ENCODE measurements around the gene OR2H1.
"Not testable (repeated sequence)": the region's sequence is repeated elsewhere in the genome, so short reads cannot be mapped to it uniquely, and the experiment has no call there.

Gene OR2H1

DNA sequence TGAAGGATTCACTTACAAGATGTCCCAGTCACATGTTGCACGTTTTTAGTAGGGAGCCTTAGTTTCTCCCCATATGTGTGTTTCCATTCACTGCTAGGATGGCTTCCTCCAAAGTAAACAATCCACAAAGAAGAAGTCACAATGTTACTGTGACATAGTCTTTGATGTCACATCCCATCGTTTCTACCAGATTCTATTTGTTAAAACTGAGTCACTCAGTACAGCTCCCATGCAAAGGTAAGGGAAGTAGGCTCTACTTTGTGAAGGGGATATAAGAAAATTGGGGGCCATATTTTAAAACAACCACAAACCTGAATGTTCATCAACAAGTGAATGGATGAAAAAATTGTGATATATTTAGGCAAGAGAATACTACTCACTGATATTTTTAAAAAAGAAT lies at the start of gene OR2H1, which contains the start of gene OR11A1:
Gene OR2H1, plus strand, starts transcription at position 185 of the 400 bp plus-strand sequence. CDS start 4,615 bp downstream, outside the sequence.
Gene OR11A1, minus strand, starts transcription at position 101 of the 400 bp plus-strand sequence. CDS start 29,430 bp downstream, outside the sequence.
- DNase-seq (ENCODE audit: low read depth in 2 of 2), result no peak

DNA sequence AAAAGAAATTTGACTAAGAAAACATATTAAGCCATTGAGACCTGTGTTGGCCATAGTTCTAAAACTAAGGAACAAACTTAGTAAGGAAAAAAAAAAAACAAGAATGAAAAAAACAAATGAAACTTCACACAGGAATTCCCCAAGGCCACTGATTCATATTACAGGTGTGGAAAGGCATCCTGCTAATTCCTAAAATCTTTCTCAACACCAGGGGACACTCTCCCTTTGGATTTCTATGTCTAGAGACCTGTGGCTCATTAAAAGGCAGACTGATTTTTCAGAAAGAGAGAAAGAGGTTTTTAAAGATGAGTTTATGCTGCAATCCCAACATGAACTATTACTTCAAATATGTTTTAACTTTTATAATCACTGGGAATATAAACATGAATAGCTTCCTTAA lies 42.4 kb upstream of the OR2H1 start, which contains the start of gene OR12D1:
Gene OR12D1, plus strand, starts transcription at position 341 of the 400 bp plus-strand sequence.
- DNase-seq (ENCODE audit: low read depth in 2 of 2), result no peak

DNA sequence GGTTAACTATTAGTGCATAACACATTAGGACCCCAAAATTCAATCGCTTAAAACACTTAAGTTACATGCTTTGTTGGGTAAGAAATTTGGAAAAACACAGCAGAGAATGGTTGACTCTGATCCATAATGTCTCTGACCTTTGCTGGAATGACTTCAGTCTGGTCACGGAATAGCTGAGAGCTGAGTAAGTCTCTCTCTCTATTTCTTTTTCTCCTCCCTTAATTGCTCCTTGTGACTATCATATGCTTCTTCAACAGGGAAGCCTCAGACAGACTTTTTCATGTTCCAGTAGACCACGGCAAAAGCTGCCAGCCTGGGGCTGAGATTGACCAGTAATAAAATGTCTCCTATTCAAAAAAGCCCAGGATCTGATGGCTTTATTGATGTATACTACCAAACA lies 37.4 kb upstream of the OR2H1 start:
- DNase-seq (ENCODE audit: low read depth in 2 of 2), result no peak

- DNase-seq (ENCODE audit: low read depth in 2 of 2), result no peak
Measured at GRCh38 chr6:29424168-29424567, 32.8 kb upstream of the OR2H1 start.

DNA sequence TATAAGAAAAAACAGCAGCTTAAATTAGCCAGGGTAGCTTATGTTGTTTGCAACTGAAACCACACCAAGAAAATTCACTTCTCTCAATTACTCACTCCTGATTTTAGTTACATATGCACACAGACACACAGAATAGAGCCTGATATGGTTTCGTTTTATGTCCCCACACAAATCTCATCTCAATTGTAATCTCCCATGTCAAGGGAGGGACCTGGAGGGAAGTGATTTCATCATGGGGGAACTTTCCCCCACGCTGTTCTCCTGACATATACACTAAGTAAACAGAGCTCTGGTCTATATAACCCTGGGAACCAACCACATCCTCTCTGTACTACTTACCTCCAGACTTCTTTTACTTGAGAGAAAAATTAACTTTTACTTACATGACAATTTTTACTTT lies 32.4 kb upstream of the OR2H1 start:
- DNase-seq (ENCODE audit: low read depth in 2 of 2), result no peak

GRCh38 chr6:29425075-29425474 lies 31.9 kb upstream of the OR2H1 start:
- no peak for DNase-seq (ENCODE audit: low read depth in 2 of 2)

DNA sequence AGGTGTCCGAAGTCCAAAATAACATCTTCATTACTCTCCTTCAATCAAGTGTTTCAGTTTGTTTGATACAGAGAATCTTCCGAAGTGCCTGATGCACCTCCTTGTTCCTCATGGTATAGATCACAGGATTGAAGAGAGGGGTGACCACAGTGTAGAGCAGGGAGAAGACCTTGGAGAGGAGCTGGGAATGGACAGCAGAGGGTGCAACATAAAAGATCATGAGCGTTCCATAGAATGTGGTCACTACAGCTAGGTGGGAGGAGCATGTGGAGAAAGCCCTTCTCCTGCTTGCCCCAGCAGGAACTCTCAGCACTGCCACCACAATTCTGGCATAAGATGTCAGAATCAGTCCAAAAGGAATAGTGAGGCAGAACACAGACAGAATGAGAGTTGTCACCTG lies 30.3 kb upstream of the OR2H1 start:
- DNase-seq (ENCODE audit: low read depth in 2 of 2), result no peak

DNA sequence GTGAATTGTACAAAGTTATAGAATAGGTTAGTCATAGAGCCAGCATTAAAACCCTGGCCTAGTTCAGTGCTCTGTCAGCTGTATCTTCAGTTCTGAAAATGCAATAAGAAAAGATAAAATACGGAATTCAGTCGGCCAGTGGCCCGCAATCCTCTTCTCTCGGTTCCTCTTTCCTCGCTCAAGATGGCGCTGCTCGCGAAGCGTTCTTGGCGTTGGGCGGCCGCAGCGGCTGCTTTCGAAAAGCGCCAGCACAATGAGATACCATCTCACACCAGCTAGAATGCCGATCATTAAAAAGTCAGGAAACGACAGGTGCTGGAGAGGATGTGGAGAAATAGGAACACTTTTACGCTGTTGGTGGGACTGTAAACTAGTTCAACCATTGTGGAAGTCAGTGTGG lies 20.2 kb upstream of the OR2H1 start:
- DNase-seq (ENCODE audit: low read depth in 2 of 2), result not testable (repeated sequence)

DNA sequence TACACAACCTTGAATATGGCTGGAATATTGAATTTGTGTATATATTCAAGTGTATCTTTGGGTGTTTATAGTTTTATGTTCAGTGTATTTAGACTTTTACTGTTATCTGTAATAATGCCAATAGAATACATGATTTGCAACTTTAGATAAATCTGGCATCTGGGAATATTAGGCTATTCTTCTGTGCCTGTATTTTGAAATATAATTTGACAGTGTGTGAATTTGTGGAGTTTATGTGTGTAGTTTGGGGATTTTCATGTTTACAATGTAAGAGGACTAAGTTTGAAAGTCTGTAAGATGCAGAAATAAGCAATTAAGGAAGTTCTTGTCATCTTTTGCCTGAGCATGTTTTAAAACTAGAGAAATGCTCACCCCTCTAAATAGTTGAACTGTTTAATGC lies 17.9 kb upstream of the OR2H1 start, which contains the start of gene OR10C1:
Gene OR10C1, plus strand, starts transcription at position 301 of the 400 bp plus-strand sequence. CDS start 710 bp downstream, outside the sequence.
- no peak for DNase-seq (ENCODE audit: low read depth in 2 of 2)

GRCh38 chr6:29442719-29443118 lies 14.2 kb upstream of the OR2H1 start:
- no peak for DNase-seq (ENCODE audit: low read depth in 2 of 2)

DNA sequence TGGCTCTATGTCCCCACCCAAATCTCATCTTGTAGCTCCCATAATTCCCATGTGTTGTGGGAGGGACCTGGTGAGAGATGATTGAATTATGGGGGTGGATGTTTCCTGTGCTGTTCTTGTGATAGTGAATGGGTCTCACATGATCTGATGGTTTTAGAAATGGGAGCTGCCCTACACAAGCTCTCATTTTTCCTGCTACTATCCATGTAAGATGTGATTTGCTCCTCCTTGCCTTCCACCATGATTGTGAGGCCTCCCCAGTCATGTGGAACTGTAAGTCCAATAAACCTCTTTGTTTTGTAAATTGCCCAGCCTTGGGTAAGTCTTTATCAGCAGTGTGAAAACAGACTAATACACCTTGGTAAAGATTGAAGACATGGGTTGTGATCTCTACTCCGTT lies 12.9 kb upstream of the OR2H1 start:
- DNase-seq (ENCODE audit: low read depth in 2 of 2), result not testable (repeated sequence)

DNA sequence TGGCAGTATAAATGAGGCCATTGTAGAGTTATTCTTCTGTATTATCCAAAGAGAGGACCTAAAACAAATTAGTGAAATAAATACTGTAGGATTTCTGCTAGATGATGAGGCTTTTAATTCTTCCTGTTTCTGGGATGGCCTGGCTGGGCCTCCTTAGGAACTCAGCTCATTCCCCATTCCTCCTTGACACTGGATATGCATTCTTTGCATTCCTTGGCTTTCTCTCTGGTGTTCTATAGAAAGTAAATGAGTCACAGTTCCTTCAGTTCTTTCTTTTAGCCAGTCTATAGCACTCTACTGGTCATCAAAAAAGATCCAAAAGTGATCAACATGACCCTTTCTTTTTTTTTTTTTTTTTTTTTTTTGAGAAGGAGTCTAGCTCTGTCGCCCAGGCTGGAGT lies 9.3 kb upstream of the OR2H1 start:
- DNase-seq (ENCODE audit: low read depth in 2 of 2), result no peak

DNA sequence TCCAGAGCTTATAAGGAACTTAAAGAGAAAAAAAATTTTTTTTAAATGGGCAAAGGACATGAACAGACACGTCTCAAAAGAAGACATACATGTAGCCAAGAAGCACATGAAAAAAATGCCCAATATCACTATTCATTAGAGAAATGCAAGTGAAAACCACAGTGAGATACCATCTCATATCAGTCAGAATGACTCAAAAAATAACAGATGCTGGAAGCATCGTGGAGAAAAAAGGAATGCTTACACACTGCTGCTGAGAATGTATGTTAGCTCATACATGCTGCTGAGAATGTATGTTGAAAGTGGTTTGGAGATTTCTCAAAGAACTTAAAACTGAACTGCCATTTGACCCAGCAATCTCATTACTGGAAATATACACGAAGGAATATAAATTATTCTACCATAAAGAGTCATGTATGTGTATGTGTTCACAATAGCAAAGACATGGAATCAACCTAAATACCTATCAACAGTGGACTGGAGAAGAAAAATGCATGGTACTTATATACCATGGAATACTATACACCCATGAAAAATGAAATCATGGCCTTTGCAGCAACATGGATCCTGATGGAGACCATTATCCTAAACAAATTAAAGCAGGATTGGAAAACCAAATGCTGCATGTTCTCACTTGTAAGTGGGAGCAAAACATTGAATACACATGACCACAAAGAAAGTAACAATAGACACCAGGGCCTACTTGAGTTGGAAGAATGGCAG lies 5.3 kb upstream of the OR2H1 start:
- DNase-seq (ENCODE audit: low read depth in 2 of 2), result no peak

DNA sequence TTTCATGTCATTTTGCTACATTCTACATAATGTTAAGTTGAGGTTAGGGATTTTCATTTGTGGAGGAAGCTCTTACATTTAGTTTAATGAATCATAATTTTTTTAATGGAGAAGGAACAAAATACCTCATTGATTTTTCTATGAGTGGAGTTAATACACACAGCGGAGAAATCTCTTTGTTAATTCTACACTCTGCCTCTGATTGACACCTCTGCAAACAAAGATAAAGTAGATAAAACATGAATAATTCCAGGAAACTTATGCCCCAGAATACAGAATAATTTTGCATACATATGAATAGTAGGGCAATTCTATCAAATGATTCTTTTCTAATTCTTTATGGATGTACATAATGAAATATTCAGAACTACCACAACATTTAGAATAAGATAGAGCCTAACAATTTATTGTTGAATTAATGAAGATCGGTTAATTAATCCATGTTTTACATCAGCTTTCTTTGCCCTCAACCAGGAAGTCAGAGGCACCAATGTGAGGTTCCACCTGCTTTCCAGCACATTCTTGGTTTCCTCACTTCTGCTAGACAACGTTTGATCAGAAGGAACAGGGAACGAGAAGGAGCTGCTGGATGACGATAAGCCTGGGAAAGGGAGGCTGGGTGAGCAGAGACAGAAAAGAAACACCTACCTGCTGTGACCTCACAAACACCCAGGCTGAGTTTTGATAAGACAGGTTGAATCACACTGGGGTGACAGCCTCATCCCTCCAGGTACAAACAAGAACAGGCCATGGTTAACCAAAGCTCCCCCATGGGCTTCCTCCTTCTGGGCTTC lies 4.3 kb downstream of the OR2H1 start:
- DNase-seq (ENCODE audit: low read depth in 2 of 2), result no peak

GRCh38 chr6:29462022-29462421 lies 5.1 kb downstream of the OR2H1 start:
- no peak for DNase-seq (ENCODE audit: low read depth in 2 of 2)

DNA sequence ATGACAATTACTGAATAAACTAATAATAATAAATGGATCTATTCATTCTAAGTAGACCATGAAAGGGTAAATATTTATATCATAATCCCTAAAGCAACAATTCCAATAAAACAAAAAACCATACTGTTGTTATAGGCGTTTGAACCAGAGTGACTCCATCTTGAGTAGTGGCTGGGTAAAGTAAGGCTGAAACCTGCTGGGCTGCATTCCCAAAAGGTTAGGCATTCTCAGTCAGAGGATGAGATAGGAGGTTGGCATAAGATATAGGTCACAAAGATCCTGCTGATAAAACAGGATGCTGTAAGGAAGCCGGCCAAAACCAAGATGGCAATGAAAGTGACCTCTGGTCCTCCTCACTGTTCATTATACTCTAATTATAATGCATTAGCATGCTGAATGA lies 8.3 kb downstream of the OR2H1 start:
- DNase-seq (ENCODE audit: low read depth in 2 of 2), result no peak

GRCh38 chr6:29465801-29466200 lies 8.8 kb downstream of the OR2H1 start:
- no peak for DNase-seq (ENCODE audit: low read depth in 2 of 2)

GRCh38 chr6:29466241-29466640 lies 9.3 kb downstream of the OR2H1 start:
- DNase-seq (ENCODE audit: low read depth in 2 of 2), result no peak

DNA sequence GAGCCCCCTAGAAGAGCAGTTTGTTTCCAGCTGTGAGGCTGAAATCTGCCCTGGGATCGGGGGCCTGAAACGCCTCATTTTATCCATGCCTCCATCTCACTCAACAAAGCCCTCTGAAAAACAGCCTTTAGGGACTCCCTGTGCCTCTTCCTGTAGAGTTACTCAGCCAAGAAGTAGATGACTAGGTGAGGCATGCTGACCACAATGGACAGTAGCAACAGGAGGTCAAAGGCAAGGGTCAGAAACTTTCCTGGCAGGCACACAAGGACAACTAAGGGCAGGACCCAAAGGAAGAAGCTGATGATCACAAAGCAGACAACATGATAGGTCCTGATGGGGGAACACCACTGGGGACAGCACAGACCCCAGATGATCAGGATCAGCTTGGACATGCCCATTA lies 18.0 kb downstream of the OR2H1 start:
- DNase-seq (ENCODE audit: low read depth in 2 of 2), result no peak

GRCh38 chr6:29477923-29478450 lies 21.0 kb downstream of the OR2H1 start:
- no peak for DNase-seq (ENCODE audit: low read depth in 2 of 2)

GRCh38 chr6:29478740-29479139 lies 21.8 kb downstream of the OR2H1 start:
- no peak for DNase-seq (ENCODE audit: low read depth in 2 of 2)

DNA sequence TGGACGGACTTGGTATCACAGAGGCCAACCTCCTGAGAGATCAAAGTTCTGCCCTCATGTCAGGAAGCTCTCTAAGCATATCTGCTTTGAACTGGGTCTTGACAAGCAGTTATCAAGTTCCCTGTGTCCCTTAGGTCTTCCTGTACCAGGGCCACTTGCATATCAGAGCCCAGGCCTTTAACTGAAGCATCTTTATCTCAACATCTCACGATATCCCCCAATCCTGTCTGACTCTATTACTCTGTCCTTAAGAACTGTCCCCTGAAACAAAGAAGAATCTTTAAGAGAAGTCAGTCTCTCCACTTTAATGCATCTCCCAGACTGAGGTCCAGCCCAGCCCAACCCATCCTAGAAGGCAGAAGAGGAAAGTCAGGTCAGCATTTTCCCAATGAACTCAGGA lies 22.6 kb downstream of the OR2H1 start:
- no peak for DNase-seq (ENCODE audit: low read depth in 2 of 2)

DNA sequence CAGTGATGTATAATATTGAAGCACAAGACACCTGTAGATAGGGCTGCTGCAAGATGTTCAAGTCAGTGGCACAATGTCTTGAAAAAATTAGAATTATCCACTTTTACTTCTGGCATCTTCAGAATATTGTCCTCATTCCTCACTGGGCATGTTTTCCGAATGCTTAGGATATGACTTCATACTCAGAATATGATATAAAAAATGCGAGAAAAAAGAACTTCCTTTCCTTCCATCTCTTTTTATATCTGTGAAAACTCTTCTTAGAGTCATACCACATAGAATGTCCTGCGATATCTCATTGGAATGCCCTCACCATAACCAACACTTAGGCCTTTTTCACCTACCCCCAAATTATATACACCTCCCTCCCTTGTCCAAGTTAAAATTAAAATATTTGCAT lies 26.2 kb downstream of the OR2H1 start:
- no peak for DNase-seq (ENCODE audit: low read depth in 2 of 2)
